SK-N-MC (cell line): ENCODE measurements around the gene CAMKK2.
A peak's percentile ranks its signal among the peaks of the same experiment; 100 is the strongest.

Source experiments
- EZH2 ChIP-seq: fragments of 200-600 bp; sonication (generic); IDR thresholded peaks from one replicate; pipeline ENCODE4 v1.6.1; 2017; ENCODE audit warnings: antibody characterized with exemption
- POLR2AphosphoS5 ChIP-seq: IDR thresholded peaks from 2 replicates; pipeline ENCODE4 v1.6.1; 2012; ENCODE audit warnings: mild to moderate bottlenecking, low read depth, low read length, borderline replicate concordance

DNA sequence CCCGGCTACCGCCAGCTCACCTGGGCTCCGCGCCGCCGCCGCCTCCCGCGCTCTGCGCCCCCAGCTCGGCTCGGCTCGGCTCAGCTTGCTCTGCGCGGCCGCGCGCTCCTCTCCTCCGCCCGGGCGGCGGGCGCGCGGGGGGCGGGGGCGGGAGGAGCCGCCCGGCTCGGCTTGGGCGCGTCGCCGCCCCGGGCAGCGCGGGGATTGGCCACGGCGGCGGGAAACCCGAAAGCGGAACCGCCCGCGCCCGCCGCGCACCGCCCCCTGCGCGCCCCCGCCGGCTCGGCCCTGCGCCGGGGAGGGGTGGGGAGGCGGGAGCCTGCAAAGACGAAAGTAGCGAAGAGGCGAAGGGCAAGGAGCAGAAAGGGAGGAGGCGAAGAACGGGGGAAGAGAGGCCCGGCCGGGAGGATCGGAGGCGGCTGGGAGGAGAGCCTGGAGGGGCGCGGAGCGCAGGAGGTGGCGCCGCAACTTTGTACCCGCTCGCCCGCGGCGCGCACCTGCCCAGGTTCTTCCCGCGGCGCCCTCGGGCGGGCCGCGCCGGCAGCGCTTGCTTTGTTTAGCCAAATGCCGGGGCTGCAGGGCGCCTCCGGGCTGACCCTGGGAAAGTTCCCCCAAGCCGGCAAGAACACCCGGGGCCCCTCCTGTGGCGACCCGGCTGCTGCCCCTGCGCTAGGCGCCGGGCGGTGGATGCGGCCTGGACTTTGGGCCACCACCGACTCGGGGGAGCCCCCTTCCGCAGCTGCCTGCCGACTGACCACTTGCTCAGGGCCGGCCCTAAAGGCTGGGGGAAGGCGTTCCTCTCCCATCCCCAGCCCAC, at the start of gene CAMKK2:
- TF ChIP-seq EZH2: no peak
- peak; percentile 75; the same call in 1 of the 2 replicates for TF ChIP-seq POLR2AphosphoS5
